SK-N-SH treated with all-trans-retinoic acid at 6 μM for 48 hours (cell line): Measurements from ENCODE around the gene PRPF38A.

ENCODE experiments used
- ATAC-seq: fragments of 200-7000 bp; cut with Tn5 transposase; 3 replicates; pipeline ENCODE4 v1.9.1; 2020; ENCODE audit warnings: mild to moderate bottlenecking, moderate library complexity
- ARNTL ChIP-seq: fragments of 450-650 bp; formaldehyde crosslinking; IDR thresholded peaks from 2 replicates; pipeline ENCODE4 v1.5.0; 2020; ENCODE audit warnings: low read depth, mild to moderate bottlenecking, moderate library complexity, borderline replicate concordance
- BACH2 ChIP-seq: fragments of 250-450 bp; sonication (Bioruptor Pico); IDR thresholded peaks from 2 replicates; pipeline ENCODE4 v1.9.0; 2021; ENCODE audit warnings: mild to moderate bottlenecking, borderline replicate concordance
- CREB5 ChIP-seq: fragments of 250-450 bp; sonication (Bioruptor Pico); IDR thresholded peaks from 2 replicates; pipeline ENCODE4 v1.5.1; 2020; ENCODE audit warnings: low read depth, mild to moderate bottlenecking, moderate library complexity
- CSDC2 ChIP-seq: fragments of 250-450 bp; sonication (Bioruptor Pico); IDR thresholded peaks from 2 replicates; pipeline ENCODE4 v1.5.0; 2020; ENCODE audit warnings: mild to moderate bottlenecking, moderate library complexity
- CSRNP3 ChIP-seq: fragments of 250-450 bp; sonication (Bioruptor Pico); IDR thresholded peaks from 2 replicates; pipeline ENCODE4 v1.5.1; 2021; ENCODE audit warnings: mild to moderate bottlenecking, moderate library complexity
- ESRRG ChIP-seq: fragments of 250-450 bp; sonication (Bioruptor Pico); IDR thresholded peaks from 2 replicates; pipeline ENCODE4 v1.6.1; 2021; ENCODE audit warnings: mild to moderate bottlenecking
- GLIS3 ChIP-seq: fragments of 250-450 bp; sonication (Bioruptor Pico); IDR thresholded peaks from 2 replicates; pipeline ENCODE4 v1.5.0; 2020; ENCODE audit warnings: mild to moderate bottlenecking, moderate library complexity
- ISL1 ChIP-seq: fragments of 250-450 bp; sonication (Bioruptor Pico); IDR thresholded peaks from 2 replicates; pipeline ENCODE4 v2.1.2; 2022; ENCODE audit warnings: mild to moderate bottlenecking, moderate library complexity
- OSR1 ChIP-seq: fragments of 250-450 bp; sonication (Bioruptor Pico); IDR thresholded peaks from 2 replicates; pipeline ENCODE4 v1.8.0; 2022; ENCODE audit warnings: moderate library complexity, mild to moderate bottlenecking, inconsistent platforms
- PATZ1 ChIP-seq: fragments of 250-450 bp; sonication (Bioruptor Pico); IDR thresholded peaks from 2 replicates; pipeline ENCODE4 v1.8.0; 2020; ENCODE audit warnings: mild to moderate bottlenecking, moderate library complexity, borderline replicate concordance
- POU6F1 ChIP-seq: fragments of 250-450 bp; sonication (Bioruptor Pico); IDR thresholded peaks from 2 replicates; pipeline ENCODE4 v1.8.0; 2021; ENCODE audit warnings: low read depth, mild to moderate bottlenecking, moderate library complexity, borderline replicate concordance
- PPARA ChIP-seq: fragments of 250-450 bp; sonication (Bioruptor Pico); IDR thresholded peaks from 2 replicates; pipeline ENCODE4 v1.5.0; 2020; ENCODE audit warnings: mild to moderate bottlenecking, borderline replicate concordance
- RARB ChIP-seq: fragments of 250-450 bp; sonication (Bioruptor Pico); IDR thresholded peaks from 2 replicates; pipeline ENCODE4 v1.8.0; 2021; ENCODE audit warnings: mild to moderate bottlenecking, moderate library complexity
- SNAI2 ChIP-seq: fragments of 250-450 bp; sonication (Bioruptor Pico); IDR thresholded peaks from 2 replicates; pipeline ENCODE4 v1.5.0; 2020; ENCODE audit warnings: mild to moderate bottlenecking, moderate library complexity
- TCF4 ChIP-seq: fragments of 250-450 bp; sonication (Bioruptor Pico); IDR thresholded peaks from 2 replicates; pipeline ENCODE4 v1.8.0; 2021; ENCODE audit warnings: mild to moderate bottlenecking, moderate library complexity, borderline replicate concordance
- ZC3H10 ChIP-seq: fragments of 250-450 bp; sonication (Bioruptor Pico); IDR thresholded peaks from 2 replicates; pipeline ENCODE4 v1.5.1; 2021; ENCODE audit warnings: mild to moderate bottlenecking, moderate library complexity
- ZFP3 ChIP-seq: fragments of 250-450 bp; sonication (Bioruptor Pico); IDR thresholded peaks from 2 replicates; pipeline ENCODE4 v1.5.0; 2020; ENCODE audit warnings: mild to moderate bottlenecking, moderate library complexity
- ZFP30 ChIP-seq: fragments of 450-650 bp; formaldehyde crosslinking; IDR thresholded peaks from 2 replicates; pipeline ENCODE4 v1.5.0; 2022; ENCODE audit warnings: mild to moderate bottlenecking, moderate library complexity
- ZNF565 ChIP-seq: fragments of 450-650 bp; formaldehyde crosslinking; conservative IDR thresholded peaks from 2 replicates; pipeline ENCODE4 v1.5.0; 2020; ENCODE audit warnings: low read depth, mild to moderate bottlenecking, moderate library complexity
- ZNF70 ChIP-seq: fragments of 450-650 bp; formaldehyde crosslinking; IDR thresholded peaks from 2 replicates; pipeline ENCODE4 v1.5.0; 2020; ENCODE audit warnings: mild to moderate bottlenecking, moderate library complexity
- ZNF8 ChIP-seq: fragments of 450-650 bp; formaldehyde crosslinking; IDR thresholded peaks from 2 replicates; pipeline ENCODE4 v1.5.0; 2020; ENCODE audit warnings: mild to moderate bottlenecking, moderate library complexity

The PRPF38A gene

GRCh38 chr1:52424231-52424636 lies 19.8 kb downstream of the PRPF38A start:
- peak; percentile 51 for ATAC-seq
- TF ChIP-seq ZNF70 (CRISPR knock-in tag) (no peak), ZFP3 (CRISPR knock-in tag) (peak; percentile 88)

- TF ChIP-seq ESRRG (CRISPR knock-in tag), result no peak
These were observed 20.4 kb downstream of the PRPF38A start for GRCh38 chr1:52424813-52425212.

GRCh38 chr1:52426371-52426770 lies 22.0 kb downstream of the PRPF38A start:
- no peak for ATAC-seq
- no peak for TF ChIP-seq ZNF70 (CRISPR knock-in tag)
- TF ChIP-seq OSR1 (CRISPR knock-in tag), result no peak
- no peak for TF ChIP-seq CREB5 (CRISPR knock-in tag)
- TF ChIP-seq ESRRG (CRISPR knock-in tag), result no peak
- no peak for TF ChIP-seq ARNTL (CRISPR knock-in tag)
- no peak for TF ChIP-seq RARB
- no peak for TF ChIP-seq ZC3H10
- no peak for TF ChIP-seq ZFP3 (CRISPR knock-in tag)
- no peak for TF ChIP-seq ZFP30 (CRISPR knock-in tag)

More at GRCh38 chr1:52424813-52425212, 20.4 kb downstream of the PRPF38A start:
- ATAC-seq, result no peak

GRCh38 chr1:52427152-52427551 lies 22.8 kb downstream of the PRPF38A start:
- no peak; the same call in 2 of the 3 replicates for ATAC-seq
- TF ChIP-seq ARNTL (CRISPR knock-in tag) (no peak), OSR1 (CRISPR knock-in tag) (no peak), PATZ1 (no peak), ZC3H10 (no peak), POU6F1 (CRISPR knock-in tag) (no peak), ZFP30 (CRISPR knock-in tag) (no peak), ZNF565 (CRISPR knock-in tag) (no peak), SNAI2 (CRISPR knock-in tag) (no peak), ZFP3 (CRISPR knock-in tag) (no peak), CREB5 (CRISPR knock-in tag) (no peak), CSRNP3 (CRISPR knock-in tag) (no peak), GLIS3 (CRISPR knock-in tag) (no peak), ZNF8 (no peak), ISL1 (CRISPR knock-in tag) (no peak), TCF4 (no peak), CSDC2 (CRISPR knock-in tag) (no peak), PPARA (CRISPR knock-in tag) (no peak), ESRRG (CRISPR knock-in tag) (no peak), BACH2 (CRISPR knock-in tag) (no peak), RARB (no peak)
